ENCODE data around the gene SLIRP. TPM values are rescaled to one million over a fixed set of nuclear protein-coding genes. Genes with fewer than 3 reads are reported as not detected.
"Not testable (repeated sequence)": the region's sequence is repeated elsewhere in the genome, so short reads cannot be mapped to it uniquely, and the experiment has no call there.

The SLIRP gene
- total RNA-seq, 1 donor from 2014 or later = 47.9 TPM

- ATAC-seq = peak; percentile 22
- DNase-seq (ENCODE audit: low spot score) = no peak
These were observed 30.8 kb downstream of the SLIRP start for GRCh38 chr14:77738559-77739250.

- ATAC-seq (no peak), DNase-seq (ENCODE audit: low spot score) (no peak)
These were observed 33.5 kb downstream of the SLIRP start for GRCh38 chr14:77741438-77741837.

GRCh38 chr14:77746064-77746702, 38.3 kb downstream of the SLIRP start:
- DNase-seq (ENCODE audit: low spot score) (no peak), ATAC-seq (no peak)

GRCh38 chr14:77747425-77747824, 39.5 kb downstream of the SLIRP start:
- not testable (repeated sequence) for DNase-seq (ENCODE audit: low spot score); ATAC-seq

GRCh38 chr14:77752266-77752665, 44.4 kb downstream of the SLIRP start:
- ATAC-seq = no peak
- DNase-seq (ENCODE audit: low spot score) = no peak

GRCh38 chr14:77752799-77753516, 45.1 kb downstream of the SLIRP start:
- ATAC-seq (no peak), DNase-seq (ENCODE audit: low spot score) (no peak)

GRCh38 chr14:77760381-77761204, 52.7 kb downstream of the SLIRP start, which contains the start of gene SNW1:
TSS of gene SNW1 (minus strand) at chr14:77761156. CDS start at chr14:77761127, 29 bp downstream.
- DNase-seq (ENCODE audit: low spot score) (peak; percentile 93), ATAC-seq (peak; percentile 98)

GRCh38 chr14:77761205-77761931, 53.5 kb downstream of the SLIRP start:
- DNase-seq (ENCODE audit: low spot score) (peak; percentile 46), ATAC-seq (peak; percentile 57)

GRCh38 chr14:77763316-77763715, 55.4 kb downstream of the SLIRP start:
- ATAC-seq = no peak
- DNase-seq (ENCODE audit: low spot score) = no peak

GRCh38 chr14:77763978-77764377, 56.1 kb downstream of the SLIRP start:
- ATAC-seq (no peak), DNase-seq (ENCODE audit: low spot score) (no peak)

Other genes starting within 250 kb of the SLIRP start
- gene ISM2, start 209.3 kb upstream of the SLIRP start, total RNA-seq = not detected
- 8.7 TPM for gene SPTLC2, start 91.5 kb upstream of the SLIRP start, total RNA-seq
- gene ALKBH1, start 80 bp upstream of the SLIRP start, total RNA-seq = 6.2 TPM
- 18.9 TPM for gene SNW1, start 53.1 kb downstream of the SLIRP start, total RNA-seq
- 5.0 TPM for gene ADCK1, start 92.0 kb downstream of the SLIRP start, total RNA-seq

All from left lobe of liver (tissue), 2 donors.